ENCODE data around the gene PRUNE2.

- no peak for TF ChIP-seq CTCF (IDR thresholded peaks at IDR 0.05)
- no peak for TF ChIP-seq POLR2A (IDR thresholded peaks at IDR 0.05)
These were observed 28.0 kb downstream of the PRUNE2 start for GRCh38 chr9:76877961-76878360.

Data from heart left ventricle (tissue), 13 donors.